NOMO-1 treated with DMSO at 0.1 percent for 48 hours (cell line): Measurements from ENCODE around the gene KPTN.
A peak's percentile ranks its signal among the peaks of the same experiment; 100 is the strongest.

Experiments used
- DNase-seq: peaks from one replicate; lab custom pipeline; 2025; ENCODE audit not compliant: unreplicated experiment; lab: John Stamatoyannopoulos, UW

Gene KPTN

DNA sequence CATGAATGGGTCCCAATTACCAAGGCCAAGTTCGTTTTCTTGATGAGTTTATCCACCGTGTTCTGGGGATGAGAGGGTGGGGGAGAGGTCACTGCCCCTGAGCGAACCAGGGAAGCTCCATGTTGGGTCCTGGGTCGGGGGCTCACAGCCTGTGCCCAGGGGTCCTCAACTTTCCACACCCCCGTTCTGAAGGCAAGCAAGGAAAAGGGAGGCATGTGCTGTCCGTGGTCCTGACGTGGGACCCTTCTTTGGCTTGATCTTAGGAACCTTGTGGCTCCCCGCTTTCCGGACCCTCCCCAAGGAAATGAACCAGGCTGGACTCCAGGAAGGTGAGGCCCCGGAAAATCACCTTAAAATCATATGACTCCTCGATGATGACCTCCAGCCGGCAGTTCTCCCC lies 46.5 kb downstream of the KPTN start:
- no peak for DNase-seq

DNA sequence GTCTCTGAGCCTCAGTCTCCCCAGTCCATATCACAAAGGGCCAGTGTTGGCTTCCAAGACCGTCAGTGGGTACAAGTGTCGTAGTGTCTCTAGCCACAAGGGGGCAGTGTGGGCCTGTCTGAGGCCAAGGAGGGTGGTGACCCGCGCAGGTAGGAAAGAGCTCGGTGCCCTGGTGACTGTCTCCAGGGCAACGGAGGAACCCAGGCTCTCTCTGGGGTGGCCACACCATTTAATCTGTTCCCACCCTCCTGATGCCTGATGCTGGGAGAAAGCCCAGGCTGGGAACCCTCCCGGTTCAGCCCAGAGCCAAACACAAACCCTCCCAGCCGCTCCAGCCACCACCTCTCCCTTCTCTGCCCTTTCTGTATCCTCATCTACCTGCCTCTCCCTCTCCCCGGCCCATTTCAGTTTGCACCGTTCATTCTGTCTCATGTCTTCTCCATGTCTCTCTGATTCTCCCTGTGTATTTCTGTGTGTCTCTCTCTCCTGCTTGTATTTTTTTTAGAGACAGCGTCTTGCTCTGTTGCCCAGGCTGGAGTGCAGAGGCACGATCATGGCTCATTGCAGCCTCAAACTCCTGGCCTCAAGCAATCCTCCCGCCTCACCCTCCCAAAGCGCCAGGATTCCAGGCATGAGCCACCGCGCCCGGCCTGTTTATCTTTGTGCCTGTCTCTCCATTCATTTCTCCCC lies 47.2 kb downstream of the KPTN start:
- DNase-seq, result peak; percentile 51

DNA sequence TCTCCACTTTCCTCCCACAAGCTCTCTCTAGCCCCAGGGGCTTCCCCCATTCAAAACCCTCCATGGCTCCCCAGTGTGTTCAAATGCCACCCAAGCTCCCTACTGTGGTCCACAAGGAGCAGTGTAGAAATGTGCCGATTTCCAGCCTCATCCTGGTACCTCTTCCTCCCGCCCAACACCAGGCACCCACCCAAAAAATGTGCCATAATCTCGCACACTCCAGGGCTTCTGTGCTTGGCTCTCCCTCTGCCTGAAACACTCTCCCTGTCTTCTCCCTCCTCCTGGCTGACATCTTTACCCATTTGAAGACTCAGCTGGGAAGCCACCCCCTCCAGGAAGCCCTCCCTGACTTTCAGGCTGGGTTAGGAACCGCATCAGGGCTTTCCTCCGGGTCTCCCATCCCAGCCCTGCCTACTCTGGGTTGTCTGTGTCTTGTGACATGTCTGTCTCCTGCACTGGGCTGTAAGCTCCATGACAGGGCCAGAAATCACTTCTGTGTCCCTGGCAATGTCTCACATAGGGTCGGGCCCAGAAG lies 48.1 kb downstream of the KPTN start:
- no peak for DNase-seq

DNA sequence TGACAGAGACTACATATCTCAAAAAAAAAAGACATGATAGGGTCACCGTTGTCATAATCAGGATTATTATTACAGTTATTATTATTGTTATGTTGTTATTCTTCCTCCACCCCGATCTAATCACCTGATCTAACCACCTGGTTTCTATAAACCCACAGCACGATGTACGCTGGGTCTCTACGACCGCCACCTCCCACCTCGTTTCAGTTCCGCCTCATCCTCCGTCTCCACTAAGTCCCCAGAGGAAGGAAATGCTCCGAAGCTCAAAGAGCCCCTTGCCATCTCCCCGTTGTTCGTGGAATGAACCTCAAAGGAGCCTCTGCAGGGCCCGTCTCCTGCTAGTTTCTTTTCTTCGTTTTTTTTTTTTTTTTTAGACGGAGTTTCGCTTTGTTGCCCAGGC lies 48.8 kb downstream of the KPTN start:
- no peak for DNase-seq

DNA sequence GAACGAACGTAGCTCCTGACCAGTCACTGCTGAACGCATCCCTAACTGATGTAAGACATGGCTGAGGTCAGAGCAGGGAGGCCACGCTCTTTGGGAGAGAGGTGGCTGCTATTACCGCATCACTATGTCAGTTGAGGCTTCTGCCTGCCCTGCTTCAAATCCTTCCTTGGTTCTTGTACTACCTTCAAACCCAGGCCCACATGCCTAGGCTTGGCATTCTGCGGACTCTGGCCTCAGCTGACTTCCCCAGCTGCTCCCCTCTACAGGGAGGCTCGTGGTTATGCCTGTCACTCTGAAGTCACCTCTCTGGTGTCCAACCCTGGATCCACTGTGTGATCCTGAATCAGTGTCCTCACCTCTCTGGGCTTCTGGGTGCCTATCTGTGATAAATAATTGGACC lies 49.9 kb downstream of the KPTN start:
- no peak for DNase-seq

- DNase-seq, result peak; percentile 41
These were observed 50.9 kb downstream of the KPTN start for GRCh38 chr19:47433121-47433520.

- DNase-seq, result no peak
These were observed 51.5 kb downstream of the KPTN start for GRCh38 chr19:47432499-47432898.

DNA sequence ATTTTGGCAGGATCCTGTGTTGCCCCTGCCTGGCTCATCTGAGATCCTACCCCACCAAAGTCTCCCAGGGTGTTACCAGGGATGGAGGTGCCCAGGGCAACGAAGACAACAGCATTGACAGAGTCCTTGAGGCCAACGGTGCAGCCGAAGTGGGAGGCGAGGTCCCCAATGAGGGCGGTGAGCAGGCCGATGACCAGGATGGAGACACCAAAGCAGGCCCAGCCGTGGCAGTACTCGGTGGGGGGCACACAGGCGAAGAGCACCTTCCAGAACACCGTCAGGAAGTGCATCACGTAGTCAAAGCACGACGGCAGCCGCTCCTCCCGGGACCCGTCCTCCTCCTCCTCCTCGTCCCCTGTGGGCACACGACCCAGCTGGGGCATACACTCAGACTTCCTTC lies 51.9 kb downstream of the KPTN start:
- DNase-seq, result no peak

GRCh38 chr19:47430041-47430802 lies 53.8 kb downstream of the KPTN start:
- no peak for DNase-seq

DNA sequence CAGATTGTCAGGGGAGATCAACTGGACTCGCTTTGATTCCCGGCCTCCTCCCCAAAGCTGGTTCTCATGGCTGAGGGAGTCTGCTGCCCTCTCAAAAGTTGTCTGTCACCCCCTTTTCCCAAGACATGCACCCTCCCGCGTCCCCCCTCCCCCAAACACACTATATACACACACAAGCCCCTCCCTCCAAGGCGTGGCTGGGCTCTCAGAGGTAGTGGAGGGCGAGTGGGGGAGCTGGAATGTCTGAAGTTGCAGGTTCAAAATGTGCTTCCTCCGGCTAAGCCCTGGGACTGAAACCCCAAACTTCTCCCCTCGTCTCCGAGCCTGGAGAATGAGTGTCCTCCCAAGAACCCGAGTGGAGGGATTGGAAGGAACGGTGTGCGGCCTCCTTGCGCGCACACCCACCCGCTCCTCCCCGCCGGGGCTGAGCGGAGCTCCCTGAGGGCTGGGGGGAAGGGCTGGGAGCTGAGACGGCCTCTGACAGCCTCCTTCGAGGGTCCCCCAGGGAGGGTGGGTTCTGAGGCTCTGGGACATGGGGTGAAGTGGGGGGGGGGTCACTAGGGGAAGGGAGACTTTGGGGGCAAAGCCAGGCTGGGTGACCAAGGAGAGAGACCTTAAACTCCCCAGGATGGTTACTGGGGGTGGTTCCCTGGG lies 54.8 kb downstream of the KPTN start:
- no peak for DNase-seq

- peak; percentile 97 for DNase-seq
These were observed 55.7 kb downstream of the KPTN start for GRCh38 chr19:47428177-47428894.

- peak; percentile 41 for DNase-seq
These were observed 56.5 kb downstream of the KPTN start for GRCh38 chr19:47427241-47428176.
